ENCODE measurements around the gene ADAMTS14.

DNA sequence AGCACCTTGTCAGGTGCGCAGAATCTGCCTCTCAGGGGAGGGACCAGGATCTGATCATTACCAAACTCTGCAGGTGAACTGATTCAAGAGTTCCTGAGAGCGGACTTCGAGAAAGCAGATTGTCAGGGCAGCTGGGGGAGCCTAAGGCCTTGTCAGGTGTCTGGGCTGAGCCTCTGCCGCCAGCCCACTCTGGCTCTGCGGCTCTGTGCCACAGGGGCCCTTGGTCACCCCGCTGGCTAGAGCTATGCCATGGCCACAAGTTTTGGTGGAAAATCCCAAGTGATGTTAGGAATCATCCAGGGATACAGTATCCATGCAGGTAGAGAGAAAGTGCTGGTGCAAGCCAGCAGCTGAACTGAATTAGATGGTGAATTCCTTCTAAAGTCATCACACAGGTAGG is 4.2 kb downstream of the ADAMTS14 start:
- TF ChIP-seq, protein P1, sequence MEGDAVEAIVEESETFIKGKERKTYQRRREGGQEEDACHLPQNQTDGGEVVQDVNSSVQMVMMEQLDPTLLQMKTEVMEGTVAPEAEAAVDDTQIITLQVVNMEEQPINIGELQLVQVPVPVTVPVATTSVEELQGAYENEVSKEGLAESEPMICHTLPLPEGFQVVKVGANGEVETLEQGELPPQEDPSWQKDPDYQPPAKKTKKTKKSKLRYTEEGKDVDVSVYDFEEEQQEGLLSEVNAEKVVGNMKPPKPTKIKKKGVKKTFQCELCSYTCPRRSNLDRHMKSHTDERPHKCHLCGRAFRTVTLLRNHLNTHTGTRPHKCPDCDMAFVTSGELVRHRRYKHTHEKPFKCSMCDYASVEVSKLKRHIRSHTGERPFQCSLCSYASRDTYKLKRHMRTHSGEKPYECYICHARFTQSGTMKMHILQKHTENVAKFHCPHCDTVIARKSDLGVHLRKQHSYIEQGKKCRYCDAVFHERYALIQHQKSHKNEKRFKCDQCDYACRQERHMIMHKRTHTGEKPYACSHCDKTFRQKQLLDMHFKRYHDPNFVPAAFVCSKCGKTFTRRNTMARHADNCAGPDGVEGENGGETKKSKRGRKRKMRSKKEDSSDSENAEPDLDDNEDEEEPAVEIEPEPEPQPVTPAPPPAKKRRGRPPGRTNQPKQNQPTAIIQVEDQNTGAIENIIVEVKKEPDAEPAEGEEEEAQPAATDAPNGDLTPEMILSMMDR (IDR thresholded peaks at IDR 0.05): no peak
- no peak for TF ChIP-seq ZFX (IDR thresholded peaks at IDR 0.05; ENCODE audit: borderline replicate concordance)

Measured in 22Rv1 (cell line).